Activated T-helper 1 cell treated with anti-CD3 and anti-CD28 coated beads, Interleukin-12 subunit alpha, Interleukin-12 subunit beta, Interleukin-2, Interleukin-4 antibody, amounts not matched to agents 30 ng/mL and 10 ng/mL and 1 ng/mL, durations not matched to agents 14 hours and 24 hours and 36 hours (primary cell): ENCODE measurements around the gene BCAP31. TPM values are rescaled to one million over a fixed set of nuclear protein-coding genes. Genes with fewer than 3 reads are reported as not detected.
"Not testable (repeated sequence)": the region's sequence is repeated elsewhere in the genome, so short reads cannot be mapped to it uniquely, and the experiment has no call there.

ENCODE experiments used
- DNase-seq: peaks from one replicate; pipeline ENCODE4 v3.0.0; 2021; ENCODE audit warnings: low spot score
- H3K27ac Mint-ChIP-seq: one replicate; pipeline ENCODE4 v1.8.0; 2021; ENCODE audit warnings: mild to moderate bottlenecking, mixed read lengths
- H3K27me3 Mint-ChIP-seq: one replicate; pipeline ENCODE4 v1.8.0; 2022; ENCODE audit warnings: mild to moderate bottlenecking, moderate library complexity, mixed read lengths; ENCODE audit not compliant: insufficient read depth
- H3K36me3 Mint-ChIP-seq: one replicate; pipeline ENCODE4 v1.8.0; 2021; ENCODE audit warnings: low read depth, mixed read lengths
- H3K4me1 Mint-ChIP-seq: one replicate; pipeline ENCODE4 v1.8.0; 2021; ENCODE audit warnings: low read depth, mixed read lengths
- H3K4me3 Mint-ChIP-seq: one replicate; pipeline ENCODE4 v1.8.0; 2021; ENCODE audit warnings: mild to moderate bottlenecking, moderate library complexity, mixed read lengths
- H3K9me3 Mint-ChIP-seq: one replicate; pipeline ENCODE4 v1.8.0; 2021; ENCODE audit warnings: mixed read lengths
- intact Hi-C: fragments of 100-400 bp; cut with micrococcal nuclease; formaldehyde crosslinking; loops from one replicate; pipeline ENCODE4 v1.15.1; 2024
- total RNA-seq: library from RNA; stranded (reverse); gene quantifications from 2 replicates; pipeline ENCODE4 v1.2.3, GENCODE V29; 2022

The BCAP31 gene
- total RNA-seq, 1 donor from 2014 or later: 156 TPM

GRCh38 chrX:153766871-153767673 lies 42.9 kb upstream of the BCAP31 start:
- Mint-ChIP-seq H3K9me3 (no peaks in the 10 kb centered on the region), H3K4me1 (peaks cover 5% of the 10 kb centered on the region), H3K27ac (no peak overlapping the region), H3K4me3 (no peak overlapping the region), H3K36me3 (no peaks in the 10 kb centered on the region), H3K27me3 (peaks cover 5% of the 10 kb centered on the region)
- no peak for DNase-seq
- intact Hi-C loops: no loop called here

DNA sequence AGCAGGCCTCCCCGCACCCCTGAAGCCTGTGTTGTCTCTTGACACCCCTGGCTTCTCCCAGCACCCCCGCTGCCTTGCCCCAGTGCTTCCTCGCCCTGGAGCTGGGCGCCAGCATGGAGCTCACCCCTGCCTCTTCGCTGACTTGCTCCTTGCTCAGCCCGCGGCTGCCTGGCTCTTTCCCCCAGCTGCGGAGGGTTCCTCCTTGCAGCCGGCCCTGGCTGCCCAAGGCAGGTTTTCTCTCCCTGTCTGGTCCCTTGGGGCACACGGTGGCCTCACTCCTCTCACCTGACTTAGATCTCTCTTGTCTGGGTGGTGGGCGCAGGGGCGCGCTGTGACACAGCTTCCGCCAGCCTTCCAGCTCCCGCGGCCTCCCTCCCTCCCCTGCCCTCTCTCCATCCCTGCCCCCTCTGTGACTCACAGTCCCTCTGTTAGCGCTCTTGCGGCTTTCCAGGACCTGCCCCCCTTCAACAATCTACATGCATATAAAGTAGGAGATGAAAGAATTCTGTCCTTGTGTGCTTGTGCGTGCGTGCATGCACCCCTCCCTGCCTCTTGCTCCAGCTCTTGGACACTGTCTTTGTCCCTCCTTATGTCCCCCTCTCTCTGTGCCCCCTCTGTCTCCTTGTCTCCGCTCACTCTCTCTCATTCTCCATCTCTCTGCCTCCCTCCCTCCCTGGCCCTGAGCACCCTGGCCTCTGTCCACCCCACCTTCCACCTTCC lies 42.1 kb upstream of the BCAP31 start:
- Mint-ChIP-seq H3K36me3 (no peaks in the 10 kb centered on the region), H3K4me1 (peaks cover 5% of the 10 kb centered on the region), H3K4me3 (no peak overlapping the region), H3K9me3 (no peaks in the 10 kb centered on the region), H3K27me3 (peaks cover 5% of the 10 kb centered on the region), H3K27ac (no peak overlapping the region)
- no peak for DNase-seq
- intact Hi-C loops: no loop called here

GRCh38 chrX:153765138-153766079 lies 41.2 kb upstream of the BCAP31 start:
- Mint-ChIP-seq H3K27me3 (peaks cover 5% of the 10 kb centered on the region), H3K4me1 (peaks cover 5% of the 10 kb centered on the region), H3K27ac (no peak overlapping the region), H3K9me3 (no peaks in the 10 kb centered on the region), H3K4me3 (no peak overlapping the region), H3K36me3 (no peaks in the 10 kb centered on the region)
- intact Hi-C loops: no loop called here
- no peak for DNase-seq

GRCh38 chrX:153764786-153765137 lies 40.6 kb upstream of the BCAP31 start:
- H3K4me1 Mint-ChIP-seq: peaks cover 5% of the 10 kb centered on the region
- no peak overlapping the region for H3K27ac Mint-ChIP-seq
- peaks cover 5% of the 10 kb centered on the region for H3K27me3 Mint-ChIP-seq
- H3K4me3 Mint-ChIP-seq: no peak overlapping the region
- no peak for DNase-seq
- H3K36me3 Mint-ChIP-seq: no peaks in the 10 kb centered on the region
- no peaks in the 10 kb centered on the region for H3K9me3 Mint-ChIP-seq
- intact Hi-C loops: loop anchor here (1.0 to 5.0 kb wide), 4 partner anchors 30 to 189 kb away; partner anchors contain the start of genes ARHGAP4, IDH3G and SSR4

DNA sequence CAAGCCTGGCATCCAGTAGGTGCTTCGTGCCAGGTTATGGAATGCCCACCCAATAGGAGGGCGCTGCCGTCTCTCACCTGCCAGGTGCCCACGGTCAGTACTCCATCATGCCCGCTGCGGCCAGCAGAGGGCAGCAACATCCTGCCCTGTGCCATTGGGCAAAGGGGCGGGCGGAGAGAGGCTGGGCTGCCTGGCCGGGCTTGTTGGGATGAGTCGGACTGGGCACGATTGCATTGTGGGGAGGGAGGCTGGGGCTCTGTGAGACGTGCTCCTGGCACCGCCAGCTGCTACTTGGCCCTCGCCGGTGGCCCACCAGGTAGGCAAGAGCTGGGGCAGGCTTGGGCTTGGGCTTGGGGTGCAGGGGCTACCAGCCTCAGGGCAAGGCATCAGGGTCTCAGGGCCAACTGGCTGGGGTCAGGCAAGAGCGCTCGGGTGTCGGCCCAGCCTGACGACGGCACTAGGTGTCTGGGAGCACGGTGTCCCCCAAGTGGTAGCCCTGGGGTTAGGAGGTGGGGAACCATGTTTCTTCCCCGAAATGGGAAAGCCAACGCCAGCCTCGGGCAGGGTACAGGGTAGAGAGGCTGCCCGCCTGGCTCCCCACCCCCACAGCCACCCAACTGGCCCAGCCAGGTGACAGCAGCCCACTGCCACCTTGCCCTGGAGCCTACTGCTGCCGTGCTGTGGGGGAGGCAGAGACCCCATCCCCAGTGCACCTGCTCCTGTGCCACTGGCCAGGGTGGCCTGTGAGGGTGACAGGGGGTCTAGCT lies 40.0 kb upstream of the BCAP31 start, which contains the start of gene PLXNB3:
Gene PLXNB3, plus strand, starts transcription at position 261 of the 767 bp plus-strand sequence. CDS start 1,287 bp downstream, outside the sequence.
- Mint-ChIP-seq H3K27ac (no peak within 1 kb of the TSS), H3K4me3 (no peak within 1 kb of the TSS)

GRCh38 chrX:153763298-153763932 lies 39.2 kb upstream of the BCAP31 start:
- Mint-ChIP-seq H3K9me3 (no peaks in the 10 kb centered on the region), H3K27ac (no peak overlapping the region), H3K27me3 (peaks cover 5% of the 10 kb centered on the region), H3K4me1 (peaks cover 5% of the 10 kb centered on the region), H3K36me3 (no peaks in the 10 kb centered on the region), H3K4me3 (no peak overlapping the region)
- DNase-seq: no peak
- intact Hi-C loops: loop anchor here (5.0 kb wide), 1 partner anchor 164 kb away; the partner anchor contains the start of gene ARHGAP4

More for the DNA sequence above, 40.0 kb upstream of the BCAP31 start, which contains the start of gene PLXNB3:
- H3K4me1 Mint-ChIP-seq: peaks cover 5% of the 10 kb centered on the region
- intact Hi-C loops: loop anchor here (1.0 to 5.0 kb wide), 4 partner anchors 30 to 189 kb away; partner anchors contain the start of genes ARHGAP4, IDH3G and SSR4
- H3K9me3 Mint-ChIP-seq: no peaks in the 10 kb centered on the region
- DNase-seq: peak; percentile 58
- H3K27me3 Mint-ChIP-seq: peaks cover 5% of the 10 kb centered on the region
- H3K36me3 Mint-ChIP-seq: no peaks in the 10 kb centered on the region

DNA sequence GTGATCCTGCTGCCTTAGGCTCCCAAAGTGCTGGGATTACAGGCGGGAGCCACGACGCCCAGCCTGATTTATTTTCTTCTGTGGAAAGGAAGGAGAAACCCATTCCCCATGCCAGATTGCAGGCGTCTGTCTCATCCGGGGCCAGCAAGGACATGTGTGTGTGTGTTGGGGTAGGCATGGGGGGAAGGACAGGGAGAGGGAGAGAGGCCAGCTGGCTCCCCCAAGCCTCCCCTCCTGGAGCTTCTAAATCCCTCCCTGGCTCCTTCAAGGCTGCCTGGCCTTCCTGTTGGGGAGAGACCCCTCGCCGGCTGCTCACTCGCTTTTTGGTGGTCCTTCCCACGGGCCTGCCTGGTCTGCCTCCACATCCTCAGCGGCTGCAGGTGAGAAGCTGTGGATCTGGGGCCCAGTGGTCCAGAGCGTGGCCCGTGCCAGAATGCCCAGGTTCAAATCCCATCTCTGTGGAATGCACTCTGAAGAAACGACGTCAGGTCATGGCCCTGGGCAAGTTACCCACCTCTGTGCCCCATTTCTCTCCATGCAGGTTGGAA lies 38.5 kb upstream of the BCAP31 start:
- peaks cover 6% of the 10 kb centered on the region for H3K27me3 Mint-ChIP-seq
- intact Hi-C loops: loop anchor here (5.0 kb wide), 1 partner anchor 165 kb away; the partner anchor contains the start of gene ARHGAP4

DNA sequence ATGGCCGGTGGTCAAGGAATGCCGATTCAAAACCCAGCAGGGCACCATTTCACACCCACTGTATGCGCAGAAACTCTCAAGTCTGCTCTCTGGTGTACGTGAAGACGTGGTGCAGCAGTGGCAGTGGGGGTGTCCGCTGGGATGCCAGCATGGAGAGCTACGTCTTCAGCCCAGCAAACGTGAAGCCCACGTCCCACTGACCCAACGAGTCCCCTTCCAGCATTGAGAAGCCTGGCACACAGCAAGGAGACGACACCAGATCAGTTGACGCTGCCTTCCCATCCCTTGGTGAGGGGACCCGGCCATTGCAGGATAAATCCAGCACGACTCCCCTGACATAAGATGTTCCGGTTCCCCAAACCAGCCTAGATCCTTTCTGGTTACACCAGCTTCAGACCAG lies 37.7 kb upstream of the BCAP31 start:
- no peak overlapping the region for H3K4me3 Mint-ChIP-seq
- H3K27me3 Mint-ChIP-seq: peaks cover 7% of the 10 kb centered on the region
- no peak overlapping the region for H3K27ac Mint-ChIP-seq
- H3K4me1 Mint-ChIP-seq: peaks cover 5% of the 10 kb centered on the region
- DNase-seq: no peak
- no peaks in the 10 kb centered on the region for H3K36me3 Mint-ChIP-seq
- no peaks in the 10 kb centered on the region for H3K9me3 Mint-ChIP-seq
- intact Hi-C loops: loop anchor here (5.0 kb wide), 1 partner anchor 165 kb away; the partner anchor contains the start of gene ARHGAP4

More for the DNA sequence above, 38.5 kb upstream of the BCAP31 start:
- Mint-ChIP-seq H3K4me3 (no peak overlapping the region), H3K27ac (no peak overlapping the region), H3K36me3 (no peaks in the 10 kb centered on the region), H3K9me3 (no peaks in the 10 kb centered on the region), H3K4me1 (peaks cover 5% of the 10 kb centered on the region)
- no peak for DNase-seq

- no peaks in the 10 kb centered on the region for H3K4me1 Mint-ChIP-seq
- peaks cover 6% of the 10 kb centered on the region for H3K27me3 Mint-ChIP-seq
- no peak overlapping the region for H3K27ac Mint-ChIP-seq
- no peak overlapping the region for H3K4me3 Mint-ChIP-seq
- no peaks in the 10 kb centered on the region for H3K9me3 Mint-ChIP-seq
- intact Hi-C loops: no loop called here
- no peaks in the 10 kb centered on the region for H3K36me3 Mint-ChIP-seq
- DNase-seq: no peak
Observed at GRCh38 chrX:153755136-153755535, 30.9 kb upstream of the BCAP31 start.

GRCh38 chrX:153750127-153750774 lies 26.1 kb upstream of the BCAP31 start:
- no peaks in the 10 kb centered on the region for H3K9me3 Mint-ChIP-seq
- no peaks in the 10 kb centered on the region for H3K36me3 Mint-ChIP-seq
- intact Hi-C loops: no loop called here
- no peak overlapping the region for H3K27ac Mint-ChIP-seq
- H3K4me3 Mint-ChIP-seq: no peak overlapping the region
- no peaks in the 10 kb centered on the region for H3K4me1 Mint-ChIP-seq
- no peak for DNase-seq
- peaks cover 8% of the 10 kb centered on the region for H3K27me3 Mint-ChIP-seq

DNA sequence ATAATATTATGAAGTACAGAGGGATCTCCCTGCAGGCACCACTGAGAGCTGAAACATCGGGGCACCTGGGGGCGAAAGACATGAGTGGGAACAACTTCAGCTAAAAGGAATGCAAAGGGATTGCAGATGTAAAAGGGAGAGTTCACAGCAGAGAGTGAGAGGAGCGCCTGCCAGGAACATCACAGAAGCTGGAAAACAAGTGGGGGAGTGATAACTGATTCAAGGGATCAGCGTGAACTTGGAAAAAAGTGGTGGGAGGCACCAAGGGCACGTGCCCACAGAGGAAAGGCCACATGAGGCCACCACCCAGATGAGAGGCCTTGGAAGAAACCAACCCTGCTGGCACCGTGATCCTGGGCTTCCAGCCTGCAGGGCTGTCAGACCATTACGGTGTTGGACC lies 24.8 kb upstream of the BCAP31 start:
- H3K36me3 Mint-ChIP-seq, DNase-seq, H3K27ac Mint-ChIP-seq, H3K4me3 Mint-ChIP-seq, H3K9me3 Mint-ChIP-seq, H3K4me1 Mint-ChIP-seq, intact Hi-C loops: not testable (repeated sequence)
- peaks cover 12% of the 10 kb centered on the region for H3K27me3 Mint-ChIP-seq
